ENCODE measurements around the gene TRABD. TPM values are rescaled to one million over a fixed set of nuclear protein-coding genes. Genes with fewer than 3 reads are reported as not detected.

The TRABD gene
- polyA plus RNA-seq, 1 donor from 2014 or later, result 31.8 TPM

DNA sequence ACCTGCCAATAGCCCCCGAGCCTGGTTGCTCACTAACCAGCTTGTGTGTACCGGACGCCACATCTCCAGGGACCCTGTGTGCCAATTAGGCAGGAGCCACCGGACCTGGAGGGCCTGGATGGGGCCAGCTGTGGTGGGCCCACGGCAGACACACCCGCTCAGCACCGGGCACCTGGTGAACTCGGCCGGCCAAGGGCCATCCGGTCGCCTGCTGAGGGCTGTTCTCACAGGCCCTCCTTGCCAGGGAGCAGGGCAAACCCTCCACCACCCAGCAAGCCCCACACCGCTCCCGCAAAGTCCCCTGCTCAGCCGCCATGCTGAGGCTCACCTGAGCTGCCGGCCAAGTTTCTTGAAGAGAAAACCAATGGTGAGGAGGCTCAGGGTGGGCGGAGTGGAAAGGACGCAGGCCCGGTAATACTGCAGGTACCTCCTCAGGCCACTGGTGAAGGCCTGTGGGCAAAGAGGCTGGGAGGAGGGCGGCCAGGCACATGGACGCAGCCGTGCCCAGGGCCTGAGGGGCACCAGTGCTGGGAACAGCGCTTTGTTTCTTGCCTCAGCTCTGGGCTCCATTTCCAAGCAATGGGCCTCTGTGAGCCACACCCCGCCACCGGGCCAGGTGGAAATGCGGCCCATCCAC is 42.0 kb downstream of the TRABD start:
- H3K9me3 ChIP-seq (ENCODE audit: low read length), result no peaks in the 10 kb centered on the region
- no peak overlapping the region for H3K4me3 ChIP-seq (ENCODE audit: low read length)
- no peaks in the 10 kb centered on the region for H3K79me2 ChIP-seq (replicated peaks; ENCODE audit: insufficient read depth, low read length)
- no peak overlapping the region for H2AFZ ChIP-seq (ENCODE audit: low read depth, low read length)
- no peaks in the 10 kb centered on the region for H3K27me3 ChIP-seq (ENCODE audit: insufficient read depth, low read depth, low read length)
- TF ChIP-seq, protein P1, sequence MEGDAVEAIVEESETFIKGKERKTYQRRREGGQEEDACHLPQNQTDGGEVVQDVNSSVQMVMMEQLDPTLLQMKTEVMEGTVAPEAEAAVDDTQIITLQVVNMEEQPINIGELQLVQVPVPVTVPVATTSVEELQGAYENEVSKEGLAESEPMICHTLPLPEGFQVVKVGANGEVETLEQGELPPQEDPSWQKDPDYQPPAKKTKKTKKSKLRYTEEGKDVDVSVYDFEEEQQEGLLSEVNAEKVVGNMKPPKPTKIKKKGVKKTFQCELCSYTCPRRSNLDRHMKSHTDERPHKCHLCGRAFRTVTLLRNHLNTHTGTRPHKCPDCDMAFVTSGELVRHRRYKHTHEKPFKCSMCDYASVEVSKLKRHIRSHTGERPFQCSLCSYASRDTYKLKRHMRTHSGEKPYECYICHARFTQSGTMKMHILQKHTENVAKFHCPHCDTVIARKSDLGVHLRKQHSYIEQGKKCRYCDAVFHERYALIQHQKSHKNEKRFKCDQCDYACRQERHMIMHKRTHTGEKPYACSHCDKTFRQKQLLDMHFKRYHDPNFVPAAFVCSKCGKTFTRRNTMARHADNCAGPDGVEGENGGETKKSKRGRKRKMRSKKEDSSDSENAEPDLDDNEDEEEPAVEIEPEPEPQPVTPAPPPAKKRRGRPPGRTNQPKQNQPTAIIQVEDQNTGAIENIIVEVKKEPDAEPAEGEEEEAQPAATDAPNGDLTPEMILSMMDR (IDR thresholded peaks at IDR 0.05; ENCODE audit: poor library complexity, severe bottlenecking), result no peak
- no peak for TF ChIP-seq TAF1 (IDR thresholded peaks at IDR 0.05; ENCODE audit: low read depth)
- no peak for TF ChIP-seq SMC3 (conservative IDR thresholded peaks at IDR 0.05; ENCODE audit: poor library complexity)
- no peak for TF ChIP-seq EP300 (conservative IDR thresholded peaks at IDR 0.05; ENCODE audit: poor library complexity, severe bottlenecking)
- no peak for TF ChIP-seq MXI1 (conservative IDR thresholded peaks at IDR 0.05; ENCODE audit: poor library complexity, severe bottlenecking)
- TF ChIP-seq EZH2 (IDR thresholded peaks at IDR 0.05; ENCODE audit: borderline replicate concordance, insufficient read depth, low read length, poor library complexity, severe bottlenecking), result no peak
- TF ChIP-seq, protein P2, sequence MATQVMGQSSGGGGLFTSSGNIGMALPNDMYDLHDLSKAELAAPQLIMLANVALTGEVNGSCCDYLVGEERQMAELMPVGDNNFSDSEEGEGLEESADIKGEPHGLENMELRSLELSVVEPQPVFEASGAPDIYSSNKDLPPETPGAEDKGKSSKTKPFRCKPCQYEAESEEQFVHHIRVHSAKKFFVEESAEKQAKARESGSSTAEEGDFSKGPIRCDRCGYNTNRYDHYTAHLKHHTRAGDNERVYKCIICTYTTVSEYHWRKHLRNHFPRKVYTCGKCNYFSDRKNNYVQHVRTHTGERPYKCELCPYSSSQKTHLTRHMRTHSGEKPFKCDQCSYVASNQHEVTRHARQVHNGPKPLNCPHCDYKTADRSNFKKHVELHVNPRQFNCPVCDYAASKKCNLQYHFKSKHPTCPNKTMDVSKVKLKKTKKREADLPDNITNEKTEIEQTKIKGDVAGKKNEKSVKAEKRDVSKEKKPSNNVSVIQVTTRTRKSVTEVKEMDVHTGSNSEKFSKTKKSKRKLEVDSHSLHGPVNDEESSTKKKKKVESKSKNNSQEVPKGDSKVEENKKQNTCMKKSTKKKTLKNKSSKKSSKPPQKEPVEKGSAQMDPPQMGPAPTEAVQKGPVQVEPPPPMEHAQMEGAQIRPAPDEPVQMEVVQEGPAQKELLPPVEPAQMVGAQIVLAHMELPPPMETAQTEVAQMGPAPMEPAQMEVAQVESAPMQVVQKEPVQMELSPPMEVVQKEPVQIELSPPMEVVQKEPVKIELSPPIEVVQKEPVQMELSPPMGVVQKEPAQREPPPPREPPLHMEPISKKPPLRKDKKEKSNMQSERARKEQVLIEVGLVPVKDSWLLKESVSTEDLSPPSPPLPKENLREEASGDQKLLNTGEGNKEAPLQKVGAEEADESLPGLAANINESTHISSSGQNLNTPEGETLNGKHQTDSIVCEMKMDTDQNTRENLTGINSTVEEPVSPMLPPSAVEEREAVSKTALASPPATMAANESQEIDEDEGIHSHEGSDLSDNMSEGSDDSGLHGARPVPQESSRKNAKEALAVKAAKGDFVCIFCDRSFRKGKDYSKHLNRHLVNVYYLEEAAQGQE (IDR thresholded peaks at IDR 0.05; ENCODE audit: borderline replicate concordance), result no peak
- TF ChIP-seq RAD21 (conservative IDR thresholded peaks at IDR 0.05), result no peak
- TF ChIP-seq POLR2AphosphoS5 (IDR thresholded peaks at IDR 0.05), result no peak
- no peaks in the 10 kb centered on the region for H3F3A ChIP-seq (ENCODE audit: insufficient read depth, low read length, poor library complexity, severe bottlenecking)
- no peaks in the 10 kb centered on the region for H4K20me1 ChIP-seq (ENCODE audit: insufficient read depth)
- H3K9me2 ChIP-seq (ENCODE audit: insufficient read depth, low read length), result no peaks in the 10 kb centered on the region
- no peak overlapping the region for H3K9ac ChIP-seq (ENCODE audit: low read length)
- H3K4me2 ChIP-seq (ENCODE audit: low read length), result no peak overlapping the region
- H3K36me3 ChIP-seq (ENCODE audit: insufficient read depth, low read length), result no peaks in the 10 kb centered on the region
- no peak overlapping the region for H3K27ac ChIP-seq (ENCODE audit: low read length)

DNA sequence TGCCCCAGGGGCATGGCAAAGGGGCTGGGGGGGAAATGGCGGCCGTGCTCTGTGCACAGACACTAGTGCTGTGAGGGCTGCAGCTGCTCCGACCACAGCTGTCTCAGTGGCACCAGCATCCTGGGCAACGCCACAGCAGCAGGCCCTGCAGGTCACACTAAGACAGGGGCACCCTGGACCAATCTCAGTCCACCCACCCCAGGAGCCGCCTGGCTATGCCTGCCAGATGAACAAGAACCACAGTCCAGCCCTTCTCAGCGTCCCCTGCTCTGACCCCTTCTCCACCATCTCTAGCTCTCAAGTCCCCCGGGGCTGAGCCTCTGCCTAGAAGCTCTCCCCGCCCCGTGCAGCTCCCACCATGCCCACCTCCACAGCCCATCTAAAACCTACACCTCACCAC is 42.7 kb downstream of the TRABD start:
- H3F3A ChIP-seq (ENCODE audit: insufficient read depth, low read length, poor library complexity, severe bottlenecking), result no peaks in the 10 kb centered on the region
- no peak overlapping the region for H2AFZ ChIP-seq (ENCODE audit: low read depth, low read length)
- H3K36me3 ChIP-seq (ENCODE audit: insufficient read depth, low read length), result no peaks in the 10 kb centered on the region
- no peak overlapping the region for H3K9ac ChIP-seq (ENCODE audit: low read length)
- no peak overlapping the region for H3K4me2 ChIP-seq (ENCODE audit: low read length)
- no peak overlapping the region for H3K4me3 ChIP-seq (ENCODE audit: low read length)
- no peaks in the 10 kb centered on the region for H3K27me3 ChIP-seq (ENCODE audit: insufficient read depth, low read depth, low read length)
- no peaks in the 10 kb centered on the region for H3K9me2 ChIP-seq (ENCODE audit: insufficient read depth, low read length)
- no peaks in the 10 kb centered on the region for H4K20me1 ChIP-seq (ENCODE audit: insufficient read depth)
- no peak overlapping the region for H3K27ac ChIP-seq (ENCODE audit: low read length)
- TF ChIP-seq EP300 (conservative IDR thresholded peaks at IDR 0.05; ENCODE audit: poor library complexity, severe bottlenecking) (no peak), TAF1 (IDR thresholded peaks at IDR 0.05; ENCODE audit: low read depth) (no peak), SMC3 (conservative IDR thresholded peaks at IDR 0.05; ENCODE audit: poor library complexity) (no peak), EZH2 (IDR thresholded peaks at IDR 0.05; ENCODE audit: borderline replicate concordance, insufficient read depth, low read length, poor library complexity, severe bottlenecking) (no peak), RAD21 (conservative IDR thresholded peaks at IDR 0.05) (no peak), POLR2AphosphoS5 (IDR thresholded peaks at IDR 0.05) (no peak), MXI1 (conservative IDR thresholded peaks at IDR 0.05; ENCODE audit: poor library complexity, severe bottlenecking) (no peak)
- TF ChIP-seq, protein P1 (IDR thresholded peaks at IDR 0.05; ENCODE audit: poor library complexity, severe bottlenecking), result no peak
- TF ChIP-seq, protein P2 (IDR thresholded peaks at IDR 0.05; ENCODE audit: borderline replicate concordance), result no peak
- no peaks in the 10 kb centered on the region for H3K79me2 ChIP-seq (replicated peaks; ENCODE audit: insufficient read depth, low read length)
- no peaks in the 10 kb centered on the region for H3K9me3 ChIP-seq (ENCODE audit: low read length)

All from neural cell (in vitro differentiated cells).